ENCODE data around the gene MSL2. TPM values are rescaled to one million over a fixed set of nuclear protein-coding genes. Genes with fewer than 3 reads are reported as not detected.

Gene MSL2
- total RNA-seq, 1 experiment from 2014 or later = 37.8 TPM

- TF ChIP-seq OVOL2 (CRISPR knock-in tag; IDR thresholded peaks at IDR 0.05; ENCODE audit: borderline replicate concordance) = no peak
- no peak for TF ChIP-seq ZNF671 (CRISPR knock-in tag; IDR thresholded peaks at IDR 0.05)
- TF ChIP-seq NFATC4 (CRISPR knock-in tag; IDR thresholded peaks at IDR 0.05) = no peak
- no peak for TF ChIP-seq ZMAT4 (CRISPR knock-in tag; IDR thresholded peaks at IDR 0.05)
- peak; percentile 93 for TF ChIP-seq ZNF138 (CRISPR knock-in tag; conservative IDR thresholded peaks at IDR 0.05)
- TF ChIP-seq, protein P1, sequence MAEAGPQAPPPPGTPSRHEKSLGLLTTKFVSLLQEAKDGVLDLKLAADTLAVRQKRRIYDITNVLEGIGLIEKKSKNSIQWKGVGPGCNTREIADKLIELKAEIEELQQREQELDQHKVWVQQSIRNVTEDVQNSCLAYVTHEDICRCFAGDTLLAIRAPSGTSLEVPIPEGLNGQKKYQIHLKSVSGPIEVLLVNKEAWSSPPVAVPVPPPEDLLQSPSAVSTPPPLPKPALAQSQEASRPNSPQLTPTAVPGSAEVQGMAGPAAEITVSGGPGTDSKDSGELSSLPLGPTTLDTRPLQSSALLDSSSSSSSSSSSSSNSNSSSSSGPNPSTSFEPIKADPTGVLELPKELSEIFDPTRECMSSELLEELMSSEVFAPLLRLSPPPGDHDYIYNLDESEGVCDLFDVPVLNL (CRISPR knock-in tag; IDR thresholded peaks at IDR 0.05; ENCODE audit: borderline replicate concordance, low read depth) = no peak
- TF ChIP-seq E2F1 (CRISPR knock-in tag; IDR thresholded peaks at IDR 0.05) = peak; percentile 97
- peak; percentile 79 for TF ChIP-seq SMAD3 (CRISPR knock-in tag; IDR thresholded peaks at IDR 0.05; ENCODE audit: borderline replicate concordance)
- peak; percentile 97 for TF ChIP-seq AFF4 (CRISPR knock-in tag; IDR thresholded peaks at IDR 0.05; ENCODE audit: borderline replicate concordance)
- TF ChIP-seq GABPB1 (CRISPR knock-in tag; IDR thresholded peaks at IDR 0.05) = peak; percentile 88
- TF ChIP-seq, protein P2, sequence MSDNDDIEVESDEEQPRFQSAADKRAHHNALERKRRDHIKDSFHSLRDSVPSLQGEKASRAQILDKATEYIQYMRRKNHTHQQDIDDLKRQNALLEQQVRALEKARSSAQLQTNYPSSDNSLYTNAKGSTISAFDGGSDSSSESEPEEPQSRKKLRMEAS (CRISPR knock-in tag; IDR thresholded peaks at IDR 0.05) = peak; percentile 100
- peak; percentile 95 for TF ChIP-seq ZNF232 (CRISPR knock-in tag; IDR thresholded peaks at IDR 0.05)
- peak; percentile 92 for TF ChIP-seq E2F5 (CRISPR knock-in tag; IDR thresholded peaks at IDR 0.05)
- TF ChIP-seq, protein P3, sequence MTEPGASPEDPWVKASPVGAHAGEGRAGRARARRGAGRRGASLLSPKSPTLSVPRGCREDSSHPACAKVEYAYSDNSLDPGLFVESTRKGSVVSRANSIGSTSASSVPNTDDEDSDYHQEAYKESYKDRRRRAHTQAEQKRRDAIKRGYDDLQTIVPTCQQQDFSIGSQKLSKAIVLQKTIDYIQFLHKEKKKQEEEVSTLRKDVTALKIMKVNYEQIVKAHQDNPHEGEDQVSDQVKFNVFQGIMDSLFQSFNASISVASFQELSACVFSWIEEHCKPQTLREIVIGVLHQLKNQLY (CRISPR knock-in tag; IDR thresholded peaks at IDR 0.05) = peak; percentile 96
- TF ChIP-seq ETV6 (CRISPR knock-in tag; IDR thresholded peaks at IDR 0.05) = peak; percentile 97
- peak; percentile 82 for TF ChIP-seq CREM (CRISPR knock-in tag; IDR thresholded peaks at IDR 0.05)
- TF ChIP-seq, protein P4, sequence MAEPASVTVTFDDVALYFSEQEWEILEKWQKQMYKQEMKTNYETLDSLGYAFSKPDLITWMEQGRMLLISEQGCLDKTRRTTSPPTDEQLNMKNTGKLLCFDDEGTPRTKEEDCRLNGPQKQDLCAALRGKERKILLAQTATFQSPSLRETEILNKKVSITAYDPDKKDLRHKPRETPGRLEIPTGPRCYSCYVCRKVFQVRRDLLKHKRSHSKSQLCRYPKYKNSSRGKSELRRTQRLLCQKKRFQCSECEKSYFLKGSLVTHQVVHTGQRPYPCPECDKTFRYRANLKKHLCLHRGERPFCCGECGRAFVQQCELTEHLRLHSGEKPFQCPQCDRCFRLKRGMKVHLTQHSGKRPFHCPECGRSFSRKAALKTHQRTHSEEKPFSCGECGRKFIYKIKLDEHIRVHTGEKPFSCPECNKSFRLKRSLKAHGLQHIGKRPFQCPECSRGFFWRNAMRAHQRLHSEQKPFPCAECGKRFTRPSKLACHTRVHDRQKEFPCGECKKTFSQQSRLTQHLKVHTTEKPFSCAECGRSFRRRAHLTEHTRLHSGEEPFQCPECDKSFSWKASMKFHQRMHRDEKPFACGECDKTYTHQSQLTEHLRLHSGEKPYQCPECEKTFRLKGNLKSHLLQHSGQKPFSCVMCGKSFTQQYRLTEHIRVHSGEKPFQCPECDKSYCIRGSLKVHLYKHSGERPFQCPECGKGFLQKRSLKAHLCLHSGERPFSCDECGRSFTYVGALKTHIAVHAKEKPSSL (CRISPR knock-in tag; conservative IDR thresholded peaks at IDR 0.05) = no peak
- 0 out of 2 replicates have a peak, but pooled peaks have one; percentile 29 for TF ChIP-seq FOXJ3 (CRISPR knock-in tag; IDR thresholded peaks at IDR 0.05; ENCODE audit: borderline replicate concordance)
- no peak for TF ChIP-seq ATF6 (CRISPR knock-in tag; IDR thresholded peaks at IDR 0.05)
- TF ChIP-seq FOXP4 (CRISPR knock-in tag; IDR thresholded peaks at IDR 0.05) = peak; percentile 30; the same call in 1 of the 2 replicates
- TF ChIP-seq NR1H2 (CRISPR knock-in tag; IDR thresholded peaks at IDR 0.05) = peak; percentile 60
- peak; percentile 91 for TF ChIP-seq NFE2L1 (CRISPR knock-in tag; IDR thresholded peaks at IDR 0.05)
- no peak for TF ChIP-seq ZNF423 (CRISPR knock-in tag; IDR thresholded peaks at IDR 0.05)
Measured at GRCh38 chr3:136196401-136197158, 445 bp upstream of the MSL2 start (continued).

Measured in WTC11 (cell line).